Kidney (tissue), 14 donors: Measurements from ENCODE around the gene SGIP1. TPM values are rescaled to one million over a fixed set of nuclear protein-coding genes. Genes with fewer than 3 reads are reported as not detected.

Experiments
- DNase-seq, 5 donors: peaks; one replicate each; pipeline ENCODE4 v3.0.0-alpha.2; 2013 to 2020
- FAIRE-seq: peaks from 2 replicates; lab custom pipeline; 2012; peaks lifted over from hg19 to GRCh38; lab: Jason Lieb, UNC
- H3K27ac ChIP-seq, 2 donors: one replicate each; pipeline ENCODE4 v1.7.0; 2013; ENCODE audit warnings: low read depth in 2 of 2, low read length in 2 of 2, inconsistent platforms in 1 of 2
- H3K27me3 ChIP-seq: one replicate; pipeline ENCODE4 v1.7.1; 2013; ENCODE audit warnings: low read length, inconsistent platforms; ENCODE audit not compliant: control insufficient read depth, insufficient read depth
- H3K36me3 ChIP-seq, 3 donors: one replicate each; pipeline versions ENCODE4 v1.7.0 to v1.7.1; 2013; ENCODE audit warnings: low read length in 3 of 3, control low read depth in 1 of 3, inconsistent platforms in 1 of 3; ENCODE audit not compliant: insufficient read depth in 3 of 3, control insufficient read depth in 2 of 3
- H3K4me1 ChIP-seq, 3 donors: one replicate each; pipeline versions ENCODE4 v1.7.0 to v1.7.1; 2013; ENCODE audit warnings: low read length in 3 of 3, inconsistent platforms in 1 of 3, low read depth in 1 of 3; ENCODE audit not compliant: control insufficient read depth in 2 of 3, insufficient read depth in 2 of 3
- H3K4me3 ChIP-seq, 3 donors: one replicate each; pipeline versions ENCODE4 v1.7.0 to v1.8.1; 2013; ENCODE audit warnings: low read length in 3 of 3, control low read depth in 1 of 3, inconsistent platforms in 1 of 3
- H3K9ac ChIP-seq, 3 donors: one replicate each; pipeline versions ENCODE4 v1.7.0 to v1.7.1; 2013; ENCODE audit warnings: low read length in 3 of 3, control low read depth in 1 of 3, inconsistent platforms in 1 of 3
- H3K9me3 ChIP-seq, 3 donors: one replicate each; pipeline versions ENCODE4 v1.7.0 to v1.7.1; 2013; ENCODE audit warnings: low read length in 3 of 3, control low read depth in 1 of 3, inconsistent platforms in 1 of 3; ENCODE audit not compliant: control insufficient read depth in 2 of 3, insufficient read depth in 1 of 3
- intact Hi-C: fragments of 100-400 bp; cut with DNase I; formaldehyde crosslinking; loops from one replicate; pipeline ENCODE4 v1.11.1; 2022
- polyA plus RNA-seq: library from polyadenylated mRNA; stranded (reverse); fragments of 350-450 nt; fragmentation: Illumina TruSeq; extraction: RNeasy Lipid Tissue Mini Kit (QIAGEN cat#74804); gene quantifications from one replicate; pipeline ENCODE4 v1.2.3, GENCODE V29; 2014; ENCODE audit warnings: low read depth, low replicate concordance; ENCODE audit not compliant: insufficient read depth
- total RNA-seq: library from RNA; stranded (reverse); fragmentation: NEBNext Ultra II Directional; extraction: Animal tissue kit (Norgen Biotek cat#: 25700); gene quantifications from one replicate; pipeline ENCODE4 v1.2.1, GENCODE V29; 2021
- TF ChIP-seq, protein P1 (sequence below): IDR thresholded peaks from 3 replicates; pipeline ENCODE4 v1.5.1; 2012; ENCODE audit warnings: mild to moderate bottlenecking, moderate library complexity, borderline replicate concordance; ENCODE audit not compliant: insufficient read depth; ENCODE audit errors: extremely low read depth
- donor health status: control.
- donor health status: control.
- donor health status: control.
- donor health status: control.
- donor health status: control.
- donor health status: DM: yes; HTN: yes; CAD: no.
- donor health status: Normal renal cell carcinoma (clear cell type).

The SGIP1 gene
- total and polyA plus RNA-seq, 2 donors from 2014 or later: 8.3 to 11.2 TPM

DNA sequence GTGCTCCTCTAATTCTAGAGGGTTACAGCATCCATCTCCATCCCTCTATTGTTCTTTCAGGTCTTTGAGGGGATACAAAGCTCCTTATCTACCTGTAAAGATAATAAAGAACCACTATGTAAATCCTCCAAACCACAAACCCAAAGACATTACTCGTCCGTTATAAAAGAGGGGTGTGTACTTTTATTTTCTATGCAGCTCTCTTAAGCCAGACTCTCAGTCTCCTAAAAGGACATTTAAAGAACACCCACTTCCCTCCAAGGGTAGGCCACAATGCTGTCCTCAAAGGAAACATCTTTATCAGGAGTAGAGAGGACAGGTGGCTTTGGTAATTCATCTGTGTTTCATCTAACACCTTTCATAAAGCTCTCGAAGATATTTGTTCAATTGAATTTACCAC is 150.4 kb downstream of the SGIP1 start:
- DNase-seq (no peak), FAIRE-seq (no peak)
- TF ChIP-seq, protein P1, sequence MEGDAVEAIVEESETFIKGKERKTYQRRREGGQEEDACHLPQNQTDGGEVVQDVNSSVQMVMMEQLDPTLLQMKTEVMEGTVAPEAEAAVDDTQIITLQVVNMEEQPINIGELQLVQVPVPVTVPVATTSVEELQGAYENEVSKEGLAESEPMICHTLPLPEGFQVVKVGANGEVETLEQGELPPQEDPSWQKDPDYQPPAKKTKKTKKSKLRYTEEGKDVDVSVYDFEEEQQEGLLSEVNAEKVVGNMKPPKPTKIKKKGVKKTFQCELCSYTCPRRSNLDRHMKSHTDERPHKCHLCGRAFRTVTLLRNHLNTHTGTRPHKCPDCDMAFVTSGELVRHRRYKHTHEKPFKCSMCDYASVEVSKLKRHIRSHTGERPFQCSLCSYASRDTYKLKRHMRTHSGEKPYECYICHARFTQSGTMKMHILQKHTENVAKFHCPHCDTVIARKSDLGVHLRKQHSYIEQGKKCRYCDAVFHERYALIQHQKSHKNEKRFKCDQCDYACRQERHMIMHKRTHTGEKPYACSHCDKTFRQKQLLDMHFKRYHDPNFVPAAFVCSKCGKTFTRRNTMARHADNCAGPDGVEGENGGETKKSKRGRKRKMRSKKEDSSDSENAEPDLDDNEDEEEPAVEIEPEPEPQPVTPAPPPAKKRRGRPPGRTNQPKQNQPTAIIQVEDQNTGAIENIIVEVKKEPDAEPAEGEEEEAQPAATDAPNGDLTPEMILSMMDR: no peak
- Histone ChIP-seq H3K9me3 (peaks cover 0 to under 1% (median 0%) of the 10 kb centered on the region in 3 donors), H3K4me3 (no peak overlapping the region), H3K4me1 (no peaks in the 10 kb centered on the region), H3K36me3 (no peaks in the 10 kb centered on the region), H3K27me3 (no peaks in the 10 kb centered on the region), H3K9ac (no peak overlapping the region), H3K27ac (no peak overlapping the region)
- intact Hi-C loops: no loop called here

DNA sequence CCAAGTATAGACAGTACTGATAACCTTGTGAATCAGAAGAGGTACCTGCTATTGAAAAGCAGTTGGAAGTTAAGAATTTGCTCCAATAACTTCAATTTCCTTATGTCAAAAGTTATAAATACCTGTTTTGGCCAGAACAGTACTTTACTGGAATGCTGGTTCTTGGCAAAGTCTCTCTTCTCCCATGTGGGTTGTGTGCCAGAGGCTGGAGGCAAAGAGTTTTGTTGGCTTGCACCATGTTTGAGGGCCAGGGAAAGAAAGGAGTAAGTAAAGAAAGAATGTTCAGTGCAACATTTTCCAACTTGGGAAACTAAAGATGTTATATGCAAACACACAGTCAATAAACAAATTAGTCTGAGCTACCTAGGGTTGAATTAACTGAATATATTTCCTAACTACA is 151.3 kb downstream of the SGIP1 start:
- no peak overlapping the region for H3K9ac ChIP-seq
- peaks cover 0 to 3% (median 0%) of the 10 kb centered on the region in 3 donors for H3K9me3 ChIP-seq
- peaks cover 0 to 2% (median 0%) of the 10 kb centered on the region in 3 donors for H3K36me3 ChIP-seq
- no peaks in the 10 kb centered on the region for H3K4me1 ChIP-seq
- DNase-seq (no peak), FAIRE-seq (no peak)
- H3K4me3 ChIP-seq: no peak overlapping the region
- TF ChIP-seq, protein P1: no peak
- intact Hi-C loops: no loop called here
- no peak overlapping the region for H3K27ac ChIP-seq
- H3K27me3 ChIP-seq: no peaks in the 10 kb centered on the region

DNA sequence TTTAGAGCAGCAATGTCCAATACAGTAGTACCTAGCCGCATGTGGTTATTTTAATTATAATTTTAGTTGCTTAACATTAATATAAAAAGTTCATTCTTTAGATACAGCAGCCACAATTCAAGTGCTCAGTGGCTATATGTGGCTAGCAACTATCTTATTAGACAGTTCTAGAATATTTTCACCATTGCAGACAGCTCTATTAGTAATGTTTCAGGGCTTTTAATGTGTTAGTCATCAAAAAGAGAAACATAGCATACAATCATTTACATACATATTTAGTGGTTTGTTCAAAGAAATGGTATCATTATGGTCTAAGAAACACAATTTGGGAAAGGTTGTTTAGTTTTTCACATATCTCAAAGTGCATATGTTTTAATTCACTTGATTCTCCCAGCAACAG is 151.7 kb downstream of the SGIP1 start:
- FAIRE-seq (no peak), DNase-seq (no peak)
- Histone ChIP-seq H3K36me3 (peaks cover 0 to 2% (median 0%) of the 10 kb centered on the region in 3 donors), H3K9ac (no peak overlapping the region), H3K27me3 (no peaks in the 10 kb centered on the region), H3K9me3 (peaks cover 0 to 3% (median 0%) of the 10 kb centered on the region in 3 donors), H3K4me1 (no peaks in the 10 kb centered on the region), H3K4me3 (no peak overlapping the region), H3K27ac (no peak overlapping the region)
- TF ChIP-seq, protein P1: no peak
- intact Hi-C loops: no loop called here

DNA sequence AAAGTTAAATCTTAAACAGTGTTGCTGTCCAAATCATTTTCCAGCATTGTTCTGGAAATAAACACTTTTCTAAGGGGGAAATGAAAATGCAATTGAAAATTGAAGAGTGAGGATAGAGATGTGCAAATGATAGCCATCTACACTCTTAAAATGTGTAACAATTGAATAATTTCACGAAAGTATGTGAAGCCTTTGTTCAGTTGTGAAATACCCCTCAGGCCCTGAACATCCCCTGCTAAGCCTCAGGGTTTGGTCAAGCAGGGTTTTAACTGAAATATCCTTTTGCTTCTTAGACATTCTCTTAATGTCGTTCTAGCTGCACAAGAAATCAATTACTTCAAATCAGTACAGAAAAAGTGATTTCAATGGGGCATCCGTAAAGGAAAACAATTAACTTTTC is 152.5 kb downstream of the SGIP1 start:
- Histone ChIP-seq H3K9me3 (peaks cover 0 to 3% (median 0%) of the 10 kb centered on the region in 3 donors), H3K27me3 (no peaks in the 10 kb centered on the region), H3K36me3 (peaks cover 0 to 2% (median 0%) of the 10 kb centered on the region in 3 donors), H3K9ac (no peak overlapping the region), H3K4me3 (no peak overlapping the region), H3K4me1 (no peaks in the 10 kb centered on the region), H3K27ac (no peak overlapping the region)
- DNase-seq: no peak
- TF ChIP-seq, protein P1: no peak
- intact Hi-C loops: no loop called here
- no peak for FAIRE-seq
